Heart right ventricle (tissue), 16 donors: ENCODE results near the gene NLRP1. TPM values are rescaled to one million over a fixed set of nuclear protein-coding genes. Genes with fewer than 3 reads are reported as not detected.

Experiments used
- ATAC-seq, 8 donors: fragments of 200-7000 bp; cut with Tn5 transposase; one replicate each; pipeline ENCODE4 v1.9.1; 2020; ENCODE audit warnings: mild to moderate bottlenecking in 8 of 8, moderate library complexity in 8 of 8, moderate number of reproducible peaks in 1 of 8
- DNase-seq, 2 donors: peaks; one replicate each; pipeline ENCODE4 v3.0.0-alpha.2; 2020
- H3K27ac ChIP-seq, 10 donors: fragments of 200-600 bp; sonication (generic) in 2 of 10; one replicate each; pipeline versions ENCODE4 v1.5.0 to v1.8.0; 2020 to 2022; ENCODE audit warnings: mild to moderate bottlenecking in 3 of 10
- H3K27me3 ChIP-seq, 7 donors: fragments of 200-600 bp; one replicate each; pipeline ENCODE4 v1.8.0; 2021 to 2022; ENCODE audit warnings: mild to moderate bottlenecking in 2 of 7
- H3K36me3 ChIP-seq, 9 donors: fragments of 200-600 bp; sonication (generic) in 1 of 9; one replicate each; pipeline versions ENCODE4 v1.5.0 to v1.8.0; 2020 to 2022; ENCODE audit warnings: mild to moderate bottlenecking in 2 of 9
- H3K4me1 ChIP-seq, 9 donors: fragments of 200-600 bp; sonication (generic) in 1 of 9; one replicate each; pipeline versions ENCODE4 v1.5.0 to v1.8.0; 2020 to 2022; ENCODE audit warnings: mild to moderate bottlenecking in 4 of 9
- H3K4me3 ChIP-seq, 10 donors: fragments of 200-600 bp; sonication (generic) in 2 of 10; one replicate each; pipeline versions ENCODE4 v1.5.0 to v1.8.0; 2020 to 2022; ENCODE audit warnings: mild to moderate bottlenecking in 7 of 10, moderate library complexity in 2 of 10
- H3K9me3 ChIP-seq, 11 donors: fragments of 200-600 bp in 10 of 11; sonication (generic) in 2 of 11; one replicate each; pipeline versions ENCODE4 v1.5.0 to v1.8.0; 2013 to 2022; ENCODE audit warnings: mild to moderate bottlenecking in 2 of 11, control low read depth in 1 of 11, moderate library complexity in 1 of 11
- CTCF ChIP-seq, 9 donors: fragments of 200-600 bp; sonication (generic) in 2 of 9; IDR thresholded peaks; one replicate each; pipeline versions ENCODE4 v1.5.0 to v1.8.0; 2021 to 2022; ENCODE audit warnings: antibody characterized with exemption in 9 of 9, mild to moderate bottlenecking in 5 of 9, moderate library complexity in 1 of 9
- WGBS, 2 donors: extraction: QIAGEN DNeasy Blood & Tissue Kit; methylation state at CpG; one replicate each; pipeline ENCODE4 v1.1.7; 2013; ENCODE audit warnings: inconsistent platforms in 1 of 2; 5-methylcytosine and 5-hydroxymethylcytosine counted together
- intact Hi-C, 10 donors: fragments of 100-400 bp; cut with DNase I; formaldehyde crosslinking; loops; one replicate each; pipeline versions ENCODE4 v1.11.1 to v1.14.2; 2022
- polyA plus RNA-seq, 2 donors: library from polyadenylated mRNA; stranded (reverse); fragments of 200-250 nt; gene quantifications; one replicate each; pipeline ENCODE4 v1.2.3, GENCODE V29; 2013
- total RNA-seq, 10 donors: library from RNA; stranded (reverse); fragmentation: NEBNext Ultra II Directional in 3 of 10; extraction: Animal tissue kit (Norgen Biotek cat#: 25700) in 3 of 10; gene quantifications; one replicate each; pipeline versions ENCODE4 v1.2.1 to v1.2.4, GENCODE V29; 2021 to 2023
- donor health status: Arrhythmogenic right ventricular cardiomyopathy.
- donor health status: ischemic (EF 13 %, LVEDD 7.1; RV severe dilation, severe dysfunction).
- donor health status: healthy with polysubstance abuse.
- donor health status: DM: no; HTN: yes; CAD: no.
- donor health status: DM: no; HTN: no; CAD: no.
- donor health status: ischemic (EF 25% LVEDD 6.9; RV normal size, moderate dysfunction).
- donor health status: ischemic (EF 25% LVEDD 5.7; RV mildly dilated, moderate dysfunction).
- donor health status: healthy.
- donor health status: DM: yes; HTN: yes; CAD: no.
- donor health status: Ischemic cardiomyopathy.
- donor health status: ischemic (EF 35%, LVEDD 5.7; RV mildly dilated, moderate dysfunction).
- donor health status: nonischemic (EF 11% LVEDD 7.7; RV severe dilation, severe dysfunction).
- donor health status: DM: yes; HTN: yes; CAD: no.
- donor health status: PGD.
- donor health status: ischemic (EF 29% LVEDD 5.4; RV normal size, mild dysfunction).
- donor health status: nonischemic (EF 23%, LVEDD 6.1; RV moderate dilation, normal function).

The NLRP1 gene
- total and polyA plus RNA-seq, 12 donors, result 4.9 to 34.3 (median 7.6) TPM

GRCh38 chr17:5509482-5509881 is 74.8 kb downstream of the NLRP1 start:
- no peaks in the 10 kb centered on the region for H3K4me1 ChIP-seq
- intact Hi-C loops, result no loop called here
- H3K36me3 ChIP-seq, result peaks cover 0 to 58% (median 0%) of the 10 kb centered on the region in 9 donors
- ATAC-seq (no peak), DNase-seq (no peak)
- no peak overlapping the region for H3K27ac ChIP-seq
- H3K27me3 ChIP-seq, result no peaks in the 10 kb centered on the region
- no peaks in the 10 kb centered on the region for H3K9me3 ChIP-seq
- 83 to 85% methylated on average over 8 of the region's 8 CpGs for WGBS, 2 donors
- H3K4me3 ChIP-seq, result no peak overlapping the region
- TF ChIP-seq CTCF (IDR thresholded peaks at IDR 0.05), result no peak

GRCh38 chr17:5508810-5509209 is 75.5 kb downstream of the NLRP1 start:
- intact Hi-C loops, result no loop called here
- DNase-seq (no peak), ATAC-seq (no peak)
- H3K27ac ChIP-seq, result no peak overlapping the region
- peaks cover 0 to 53% (median 0%) of the 10 kb centered on the region in 9 donors for H3K36me3 ChIP-seq
- TF ChIP-seq CTCF (IDR thresholded peaks at IDR 0.05), result no peak
- no peaks in the 10 kb centered on the region for H3K9me3 ChIP-seq
- no peak overlapping the region for H3K4me3 ChIP-seq
- 33 to 51% methylated on average over 4 of the region's 4 CpGs for WGBS, 2 donors
- H3K4me1 ChIP-seq, result no peaks in the 10 kb centered on the region
- no peaks in the 10 kb centered on the region for H3K27me3 ChIP-seq

- DNase-seq (no peak), ATAC-seq (no peak)
- H3K4me3 ChIP-seq, result no peak overlapping the region
- 81 to 94% methylated on average over 5 of the region's 5 CpGs for WGBS, 2 donors
- TF ChIP-seq CTCF (IDR thresholded peaks at IDR 0.05), result no peak
- no peaks in the 10 kb centered on the region for H3K9me3 ChIP-seq
- intact Hi-C loops, result no loop called here
- H3K27me3 ChIP-seq, result no peaks in the 10 kb centered on the region
- H3K4me1 ChIP-seq, result peaks cover 0 to under 1% (median 0%) of the 10 kb centered on the region in 9 donors
- H3K27ac ChIP-seq, result no peak overlapping the region
- H3K36me3 ChIP-seq, result peaks cover 0 to 63% (median 0%) of the 10 kb centered on the region in 9 donors
These were observed 78.0 kb downstream of the NLRP1 start for GRCh38 chr17:5506307-5506706.

- WGBS, 2 donors, result 97 to 98% methylated on average over 4 of the region's 4 CpGs
These were observed 81.8 kb downstream of the NLRP1 start for GRCh38 chr17:5502552-5502951.

More at GRCh38 chr17:5502552-5502951, 81.8 kb downstream of the NLRP1 start:
- intact Hi-C loops, result no loop called here
- no peaks in the 10 kb centered on the region for H3K9me3 ChIP-seq
- H3K27me3 ChIP-seq, result peaks cover 0 to 19% (median 4%) of the 10 kb centered on the region in 7 donors
- DNase-seq, result no peak
- no peak for TF ChIP-seq CTCF (IDR thresholded peaks at IDR 0.05)
- H3K27ac ChIP-seq, result no peak overlapping the region
- H3K4me1 ChIP-seq, result peaks cover 0 to 16% (median 10%) of the 10 kb centered on the region in 9 donors
- no peak for ATAC-seq
- H3K36me3 ChIP-seq, result peaks cover 0 to 61% (median 0%) of the 10 kb centered on the region in 9 donors
- H3K4me3 ChIP-seq, result no peak overlapping the region
